Kidney tubule cell (primary cell): Measurements from ENCODE around the gene LARP1B.
A peak's percentile ranks its signal among the peaks of the same experiment; 100 is the strongest.
"Not testable (repeated sequence)": the region's sequence is repeated elsewhere in the genome, so short reads cannot be mapped to it uniquely, and the experiment has no call there.

Experiments used
- DNase-seq: peaks from one replicate; pipeline ENCODE4 v3.0.0-alpha.2; 2018; ENCODE audit warnings: low spot score

The LARP1B gene

DNA sequence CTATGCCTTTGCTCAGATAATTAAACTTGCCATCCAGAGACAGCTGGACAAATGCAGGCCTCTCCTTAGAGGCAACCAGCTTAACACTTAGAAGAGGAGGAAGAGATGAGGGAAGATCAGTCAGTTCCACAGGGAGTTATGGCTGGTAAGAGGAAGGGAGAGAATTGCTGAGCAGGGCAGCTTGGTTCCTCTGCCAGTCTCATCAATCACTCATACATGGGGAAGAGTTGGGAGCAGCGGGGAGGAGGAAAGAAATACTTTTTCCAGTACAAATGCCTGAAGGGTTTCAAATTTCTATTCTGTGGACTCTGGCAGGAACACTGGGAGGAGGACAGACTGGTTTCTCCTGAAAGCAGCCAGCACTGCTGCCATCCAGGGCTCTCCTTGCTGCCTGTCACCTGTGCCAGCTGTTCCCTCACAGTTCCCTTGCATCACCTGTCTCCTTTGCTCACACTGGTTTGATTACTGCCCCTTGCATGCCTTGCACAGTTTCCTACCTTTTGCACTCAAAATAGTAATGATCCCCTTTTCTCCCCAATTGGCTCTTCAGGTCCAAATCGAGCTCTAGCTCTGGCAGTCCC lies 167.0 kb downstream of the LARP1B start:
- DNase-seq = peak; percentile 25

DNA sequence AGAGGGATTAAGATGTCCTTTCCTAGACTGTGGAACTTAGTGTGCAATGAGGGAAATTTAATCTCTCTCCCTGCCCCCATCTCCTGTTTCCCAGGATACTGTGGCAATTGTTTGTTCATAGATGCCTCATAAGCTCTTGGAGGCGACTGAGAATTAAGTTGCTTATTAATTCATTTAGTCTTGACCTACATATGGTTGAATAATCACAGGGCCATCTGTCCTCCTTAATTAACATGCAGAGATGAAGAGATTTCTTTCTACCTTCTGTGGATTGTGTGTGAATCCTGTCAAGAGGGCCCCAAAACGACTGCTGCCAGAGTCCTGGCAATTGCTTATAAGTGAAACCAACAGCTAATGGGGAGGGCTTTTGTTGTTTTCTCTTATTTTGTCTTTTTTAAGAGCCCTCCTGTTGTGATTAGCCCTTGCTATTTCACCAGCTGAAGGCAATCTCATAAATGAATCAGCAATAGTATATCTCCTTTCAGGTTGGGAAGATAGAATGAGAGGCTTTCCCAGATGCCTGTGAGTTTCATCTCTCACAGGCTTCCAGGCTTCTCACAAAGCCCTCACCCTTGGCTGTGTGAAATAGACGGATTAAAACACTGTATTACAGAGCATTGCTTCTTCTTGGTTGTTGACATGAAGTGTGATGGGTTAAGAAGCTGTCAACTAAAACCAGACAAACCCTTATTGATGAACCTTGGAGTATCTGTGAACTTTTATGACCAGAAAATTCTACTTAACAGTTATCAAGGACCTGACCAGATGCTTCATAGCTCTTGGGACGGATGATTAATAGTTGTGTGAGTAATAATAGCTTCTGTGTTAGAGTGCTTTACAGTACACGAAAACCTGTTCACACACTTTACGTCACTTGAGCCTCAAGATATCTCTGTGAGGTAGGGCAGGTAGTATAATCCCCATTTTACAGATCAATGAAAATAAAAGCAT lies 168.0 kb downstream of the LARP1B start:
- DNase-seq = peak; percentile 35

DNA sequence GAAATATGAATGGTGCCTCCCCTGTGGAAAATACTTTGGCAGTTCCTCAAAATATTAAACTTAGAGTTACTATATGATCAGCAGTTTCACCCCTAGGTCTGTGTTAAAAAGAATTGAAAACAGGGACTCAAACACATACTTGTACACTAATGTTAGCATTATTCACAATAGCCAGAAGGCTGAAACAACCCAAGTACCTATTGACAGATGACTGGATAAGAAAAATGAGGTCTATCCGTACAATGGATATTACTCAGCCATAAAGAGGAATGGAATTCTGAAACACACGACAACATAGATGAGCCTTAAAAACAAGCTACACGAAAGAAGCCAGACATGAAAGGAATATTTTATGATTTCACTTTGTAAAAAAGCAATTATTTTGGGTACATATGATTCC lies 171.6 kb downstream of the LARP1B start:
- peak; percentile 16 for DNase-seq

DNA sequence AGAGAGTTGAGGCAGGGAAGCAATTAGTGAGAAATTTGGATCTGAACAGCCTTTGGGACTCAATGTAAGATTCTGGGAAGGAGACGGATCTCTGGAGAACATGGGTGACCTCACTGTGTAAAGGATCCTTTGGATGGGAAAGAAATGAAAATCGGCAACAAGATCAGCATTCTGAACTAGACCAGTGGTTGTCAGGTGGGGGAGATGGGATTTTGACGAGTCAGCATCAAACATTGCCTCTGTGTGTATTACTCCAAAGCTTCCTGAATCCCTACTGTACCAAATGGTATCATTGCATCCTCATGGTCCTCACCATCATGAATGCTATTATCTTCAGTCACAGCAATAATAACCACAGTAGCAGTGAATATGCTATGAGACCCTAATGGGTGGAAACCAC lies 173.7 kb downstream of the LARP1B start:
- DNase-seq = no peak

DNA sequence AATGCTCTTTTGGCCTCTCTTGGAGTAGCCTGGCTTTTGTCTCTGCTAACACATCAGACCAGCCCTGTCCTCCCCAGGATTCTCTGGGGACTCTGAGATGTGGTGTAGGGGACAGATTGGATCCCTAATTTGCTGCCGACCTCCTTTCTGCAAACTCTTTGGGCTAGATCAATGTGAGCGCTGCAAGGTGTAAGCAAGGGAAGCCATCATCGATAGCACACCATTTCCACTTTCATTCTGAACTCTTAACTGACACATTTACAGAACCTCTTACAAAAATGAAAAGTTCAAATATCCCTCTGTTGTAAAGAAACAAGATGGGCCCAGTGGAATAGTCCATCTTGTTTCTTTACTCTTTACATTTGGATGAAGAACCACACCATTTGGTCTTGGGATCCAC lies 179.9 kb downstream of the LARP1B start:
- no peak for DNase-seq

DNA sequence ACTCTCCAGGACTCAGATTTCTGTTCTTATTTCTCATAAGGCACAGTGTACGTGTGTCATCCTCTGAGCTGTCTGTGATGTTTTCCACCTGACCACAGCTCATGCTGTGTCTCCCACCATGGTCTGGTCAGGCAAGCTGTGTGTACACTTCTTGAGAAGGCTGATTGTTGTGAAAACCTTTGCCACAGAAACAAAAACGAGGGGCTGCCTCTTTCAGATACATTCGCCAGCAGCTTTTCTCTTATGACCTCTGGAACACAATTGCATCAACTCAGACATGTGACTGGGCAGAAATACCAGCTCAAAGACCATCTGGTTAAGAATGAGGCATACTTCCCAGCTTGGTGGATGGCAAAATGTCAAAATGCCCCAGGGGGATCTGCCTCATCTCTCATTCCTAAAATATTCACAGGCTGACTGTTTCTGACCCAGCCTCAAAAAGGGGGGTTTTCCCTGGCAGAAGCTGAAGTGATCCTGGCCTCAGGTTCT lies 180.4 kb downstream of the LARP1B start:
- DNase-seq = peak; percentile 95

DNA sequence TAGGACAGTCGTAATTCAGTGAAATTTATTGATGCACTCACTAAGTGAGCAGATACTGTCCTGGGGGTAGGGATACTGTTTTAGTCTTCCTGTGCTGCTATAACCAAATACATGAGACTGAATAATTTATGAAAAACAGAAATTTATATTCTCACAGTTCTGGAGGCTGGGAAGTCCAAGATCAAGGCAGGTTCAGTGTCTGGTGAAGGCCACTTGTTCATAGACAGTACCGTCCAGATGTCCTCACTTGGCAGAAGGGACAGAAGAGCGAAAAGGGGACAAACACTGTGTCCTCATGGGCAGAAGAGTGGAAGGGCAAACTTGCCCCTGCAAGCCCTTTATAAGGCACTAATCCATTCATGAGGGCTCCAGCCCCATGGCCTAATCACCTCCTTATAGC lies 180.9 kb downstream of the LARP1B start:
- DNase-seq = no peak

DNA sequence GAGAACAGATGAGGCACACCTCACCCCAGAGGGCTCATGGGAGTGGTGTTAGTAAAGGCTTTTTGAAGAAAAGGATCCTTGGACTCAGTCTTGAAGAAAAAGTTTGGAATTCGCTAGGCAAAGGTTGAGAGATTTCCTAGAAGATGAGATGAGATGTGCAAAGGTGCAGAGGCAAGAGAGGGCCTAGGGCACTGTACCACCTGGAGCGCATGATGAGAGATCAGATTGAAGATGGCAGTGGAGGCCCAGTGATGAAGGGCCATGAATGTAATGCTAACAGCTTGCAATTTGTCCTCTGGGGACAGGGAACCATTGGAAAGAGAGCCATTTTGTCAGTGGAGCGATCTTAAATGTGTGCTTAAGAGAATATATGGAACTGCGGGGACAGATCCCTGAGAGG lies 181.5 kb downstream of the LARP1B start:
- no peak for DNase-seq

DNA sequence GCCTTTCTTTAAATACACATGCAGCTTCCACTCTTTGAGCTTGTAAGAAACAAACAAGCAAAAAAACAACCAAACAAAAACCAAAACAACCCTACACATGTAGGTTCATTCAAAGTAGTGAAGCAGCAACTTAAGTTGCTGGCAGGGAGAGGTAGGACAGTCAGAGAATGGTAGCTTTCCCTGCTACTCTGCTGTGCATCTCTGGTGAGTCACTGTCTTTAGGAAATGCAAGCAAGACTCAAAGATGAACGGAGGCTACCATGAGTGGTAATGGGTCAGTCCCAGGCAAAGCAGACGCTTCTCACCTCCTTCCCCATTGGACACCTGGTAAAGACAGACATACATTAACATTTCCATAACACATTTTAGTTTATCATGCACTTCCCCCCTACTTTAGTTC lies 183.3 kb downstream of the LARP1B start:
- no peak for DNase-seq

DNA sequence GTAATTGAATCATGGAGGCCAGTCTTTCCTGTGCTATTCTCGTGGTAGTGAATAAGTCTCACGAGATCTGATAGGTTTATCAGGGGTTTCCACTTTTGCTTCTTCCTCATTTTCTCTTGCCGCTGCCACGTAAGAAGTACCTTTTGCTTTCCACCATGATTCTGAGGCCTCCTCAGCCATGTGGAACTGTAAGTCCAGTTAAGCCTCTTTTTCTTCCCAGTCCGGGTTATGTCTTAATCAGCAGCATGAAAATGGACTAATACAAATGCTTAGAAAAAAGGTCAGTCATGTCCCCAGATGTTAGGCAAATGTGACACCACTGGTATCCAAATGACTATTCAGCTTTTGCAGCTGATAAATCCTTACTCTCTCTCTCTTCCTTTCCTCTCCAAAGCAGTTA lies 184.3 kb downstream of the LARP1B start:
- DNase-seq = not testable (repeated sequence)

DNA sequence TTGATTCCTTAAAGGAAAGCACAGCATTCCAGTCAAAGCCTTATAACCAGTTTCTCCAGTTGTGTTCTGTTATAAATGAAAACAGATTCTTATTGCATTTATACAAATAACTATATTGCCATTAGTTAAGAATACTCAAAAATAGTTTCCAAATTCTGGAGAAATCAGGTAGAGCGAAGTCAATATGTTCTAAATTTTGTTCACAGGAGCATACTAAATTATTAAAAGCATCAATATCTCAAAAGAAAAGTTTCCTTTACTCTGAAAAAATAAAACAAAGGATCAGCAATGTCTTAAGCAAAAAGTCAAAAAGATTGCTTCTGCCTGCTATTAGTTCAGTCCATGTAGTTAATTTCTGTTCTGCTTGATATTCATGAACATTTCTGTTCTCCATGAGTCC lies 186.8 kb downstream of the LARP1B start:
- DNase-seq = no peak

DNA sequence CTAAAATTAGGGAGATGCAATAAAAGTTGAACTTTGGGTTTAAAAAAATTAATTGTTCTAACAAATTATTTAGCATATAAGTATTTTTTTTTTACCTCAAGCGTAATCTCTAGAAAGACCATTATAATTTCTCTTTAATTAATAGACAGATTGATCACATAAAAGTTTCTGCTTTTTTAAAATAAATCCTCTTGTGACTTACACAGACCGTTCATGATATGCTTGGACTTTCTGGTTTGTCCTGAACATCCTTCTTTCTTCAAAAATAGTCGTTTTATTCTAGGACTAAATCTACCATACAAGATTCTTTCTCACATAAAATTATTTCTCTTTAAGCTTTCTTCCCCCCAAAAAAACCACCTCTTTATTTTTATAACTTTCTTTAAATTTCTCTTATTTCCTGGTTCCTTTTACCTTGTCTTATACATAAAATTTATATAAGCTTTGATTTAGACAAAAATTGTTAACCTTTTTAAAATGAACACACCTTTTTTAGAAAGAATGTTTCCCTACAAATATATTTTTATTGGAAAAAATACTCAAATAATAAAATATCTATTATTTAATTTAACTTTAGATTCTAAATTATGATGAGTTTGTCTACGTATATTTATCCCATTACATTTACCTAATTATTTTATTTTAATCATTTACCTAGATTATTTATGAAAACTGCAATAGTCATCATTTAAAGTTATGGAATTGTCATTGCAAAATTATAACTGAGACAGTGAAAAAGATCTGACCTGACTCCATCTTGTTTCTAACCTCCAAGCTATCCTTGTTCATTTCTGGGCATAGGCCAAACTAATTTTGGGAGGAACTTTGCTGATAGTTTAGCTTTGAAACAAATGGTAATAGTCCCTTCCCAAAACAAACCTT lies 188.9 kb downstream of the LARP1B start:
- no peak for DNase-seq

DNA sequence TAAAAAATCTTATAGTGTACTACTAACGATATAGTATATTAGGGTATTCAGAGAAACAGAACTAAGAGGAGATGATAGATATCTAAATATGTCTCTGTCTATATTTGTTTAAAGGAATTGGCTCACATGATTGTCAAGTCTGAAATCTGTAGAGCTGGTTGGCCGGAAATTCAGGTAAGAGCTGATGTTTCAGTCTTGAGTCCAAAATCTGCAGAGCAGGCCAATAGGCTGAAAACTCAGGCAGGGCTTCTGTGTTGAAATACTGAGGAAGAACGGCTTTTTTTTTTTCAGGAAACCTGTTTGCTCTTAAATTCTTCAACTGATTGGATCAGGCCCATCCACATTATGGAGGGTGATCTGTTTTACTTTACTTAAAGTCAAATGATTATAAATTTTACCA lies 194.8 kb downstream of the LARP1B start:
- DNase-seq = no peak

DNA sequence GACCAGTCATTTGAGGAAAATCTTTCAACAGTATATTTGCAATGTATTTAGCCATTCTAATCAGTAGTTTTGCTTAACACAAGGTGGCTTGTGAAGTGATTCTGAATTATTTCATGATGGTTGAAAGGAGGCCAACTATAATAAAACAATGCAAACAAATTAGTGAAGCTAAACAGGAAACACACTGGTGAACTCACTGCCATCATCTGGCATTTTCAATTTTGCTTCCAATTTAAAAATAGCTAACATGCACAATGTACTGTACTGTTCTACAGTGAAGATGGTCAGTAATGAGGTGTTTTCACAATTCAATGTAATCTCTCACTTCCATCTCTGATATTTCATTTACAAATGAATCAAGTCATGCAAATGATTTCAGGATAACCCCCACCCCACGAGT lies 195.4 kb downstream of the LARP1B start:
- DNase-seq = no peak

DNA sequence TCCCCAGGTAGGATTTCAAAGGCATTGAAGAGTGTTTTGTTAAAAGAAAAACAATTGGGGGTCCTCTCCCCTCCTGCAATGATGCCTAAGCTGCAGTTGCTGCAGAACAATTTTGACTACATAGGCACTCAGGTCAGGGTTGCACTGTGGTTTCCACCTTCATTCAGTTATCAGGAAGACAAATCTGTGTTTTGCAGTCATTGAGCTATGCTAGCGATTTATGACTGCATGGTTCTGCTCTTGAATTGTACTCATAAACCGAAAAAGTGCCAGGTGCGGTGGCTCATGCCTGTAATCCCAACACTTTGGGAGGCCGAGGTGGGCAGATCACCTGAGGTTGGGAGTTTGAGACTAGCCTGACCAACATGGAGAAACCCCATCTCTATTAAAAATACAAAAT lies 197.1 kb downstream of the LARP1B start:
- DNase-seq = not testable (repeated sequence)

DNA sequence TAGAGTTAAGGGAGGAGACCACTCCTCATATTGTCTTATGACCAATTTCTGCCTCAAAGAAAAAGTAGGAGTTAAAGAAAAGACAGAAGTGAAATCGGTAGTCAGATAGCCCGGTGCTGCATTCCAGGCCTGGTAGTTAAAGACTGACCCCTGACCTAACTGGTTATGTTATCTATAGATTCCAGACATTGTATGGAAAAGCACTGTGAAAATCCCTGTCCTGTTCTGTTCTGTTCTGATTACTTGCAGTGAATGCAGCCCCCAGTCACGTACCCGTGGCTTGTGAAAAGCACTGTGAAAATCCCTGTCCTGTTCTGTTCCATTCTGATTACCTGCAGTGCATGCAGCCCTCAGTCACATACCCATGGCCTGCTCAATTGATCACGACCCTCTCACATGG lies 198.8 kb downstream of the LARP1B start:
- not testable (repeated sequence) for DNase-seq
